ENCODE measurements around the gene HOXA9.

DNA sequence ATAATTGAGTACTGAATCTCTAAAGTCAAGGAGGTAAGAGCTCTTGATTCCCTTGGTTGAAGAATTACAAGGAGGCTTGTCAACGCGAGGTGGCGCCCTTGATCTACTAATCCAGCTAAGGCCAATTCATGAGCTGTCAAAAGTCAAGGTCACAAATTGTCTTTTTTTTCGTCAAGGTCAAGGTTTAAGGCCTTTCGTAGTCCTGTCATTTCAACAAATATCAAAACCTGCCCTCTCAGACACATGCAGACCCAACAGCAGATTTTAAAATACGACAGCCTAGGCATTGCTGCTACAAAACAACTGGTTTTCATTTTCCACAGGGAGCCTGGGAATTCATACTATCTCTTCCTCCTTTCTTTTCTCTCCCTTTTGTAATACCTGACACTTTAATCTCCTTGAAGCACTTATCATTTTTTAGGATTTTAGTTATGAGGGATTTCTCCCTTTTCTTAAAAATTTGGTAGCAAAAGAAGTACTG, 31.0 kb upstream of the HOXA9 start:
- no peak for TF ChIP-seq ZFP3 (CRISPR knock-in tag; IDR thresholded peaks at IDR 0.05)
- TF ChIP-seq BACH2 (CRISPR knock-in tag; IDR thresholded peaks at IDR 0.05; ENCODE audit: borderline replicate concordance), result no peak
- no peak for TF ChIP-seq ZC3H10 (CRISPR knock-in tag; IDR thresholded peaks at IDR 0.05)
- no peak for TF ChIP-seq ZNF8 (CRISPR knock-in tag; IDR thresholded peaks at IDR 0.05)
- TF ChIP-seq, protein P1, sequence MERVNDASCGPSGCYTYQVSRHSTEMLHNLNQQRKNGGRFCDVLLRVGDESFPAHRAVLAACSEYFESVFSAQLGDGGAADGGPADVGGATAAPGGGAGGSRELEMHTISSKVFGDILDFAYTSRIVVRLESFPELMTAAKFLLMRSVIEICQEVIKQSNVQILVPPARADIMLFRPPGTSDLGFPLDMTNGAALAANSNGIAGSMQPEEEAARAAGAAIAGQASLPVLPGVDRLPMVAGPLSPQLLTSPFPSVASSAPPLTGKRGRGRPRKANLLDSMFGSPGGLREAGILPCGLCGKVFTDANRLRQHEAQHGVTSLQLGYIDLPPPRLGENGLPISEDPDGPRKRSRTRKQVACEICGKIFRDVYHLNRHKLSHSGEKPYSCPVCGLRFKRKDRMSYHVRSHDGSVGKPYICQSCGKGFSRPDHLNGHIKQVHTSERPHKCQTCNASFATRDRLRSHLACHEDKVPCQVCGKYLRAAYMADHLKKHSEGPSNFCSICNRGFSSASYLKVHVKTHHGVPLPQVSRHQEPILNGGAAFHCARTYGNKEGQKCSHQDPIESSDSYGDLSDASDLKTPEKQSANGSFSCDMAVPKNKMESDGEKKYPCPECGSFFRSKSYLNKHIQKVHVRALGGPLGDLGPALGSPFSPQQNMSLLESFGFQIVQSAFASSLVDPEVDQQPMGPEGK (CRISPR knock-in tag; IDR thresholded peaks at IDR 0.05; ENCODE audit: borderline replicate concordance), result no peak
- no peak for TF ChIP-seq RARB (CRISPR knock-in tag; IDR thresholded peaks at IDR 0.05)
- no peak for TF ChIP-seq ESRRG (CRISPR knock-in tag; IDR thresholded peaks at IDR 0.05)
